Uterus (tissue), 4 donors: ENCODE results near the gene DNAL1. TPM values are rescaled to one million over a fixed set of nuclear protein-coding genes. Genes with fewer than 3 reads are reported as not detected.

Experiments used
- DNase-seq, 2 donors: peaks; one replicate each; pipeline ENCODE4 v3.0.0-alpha.2; 2019 to 2020
- H3K27ac ChIP-seq, 2 donors: fragments of 200-600 bp; sonication (generic); 1 replicate in 1 of 2; 2 replicates in 1 of 2; pipeline ENCODE4 v1.5.1; 2016 to 2018
- H3K27me3 ChIP-seq, 2 donors: fragments of 200-600 bp; sonication (generic); one replicate each; pipeline ENCODE4 v1.5.1; 2018 to 2019; ENCODE audit warnings: control low read depth in 1 of 2
- H3K36me3 ChIP-seq, 2 donors: fragments of 200-600 bp; sonication (generic); one replicate each; pipeline ENCODE4 v1.5.1; 2019; ENCODE audit warnings: control low read depth in 1 of 2
- H3K4me1 ChIP-seq, 2 donors: fragments of 200-600 bp; sonication (generic); one replicate each; pipeline ENCODE4 v1.5.1; 2018 to 2019; ENCODE audit warnings: control low read depth in 1 of 2
- H3K4me3 ChIP-seq, 2 donors: fragments of 200-600 bp; sonication (generic); 1 replicate in 1 of 2; 2 replicates in 1 of 2; pipeline ENCODE4 v1.5.1; 2018 to 2019; ENCODE audit warnings: mild to moderate bottlenecking in 1 of 2
- H3K9me3 ChIP-seq, 2 donors: fragments of 200-600 bp; sonication (generic); one replicate each; pipeline ENCODE4 v1.5.1; 2019; ENCODE audit warnings: control low read depth in 1 of 2
- CTCF ChIP-seq, 4 experiments: fragments of 200-600 bp in 2 of 4; fragments of 450-650 bp in 2 of 4; sonication (generic) in 2 of 4; IDR thresholded peaks; one replicate each; pipeline ENCODE4 v1.5.1; 2016 to 2019; ENCODE audit warnings: antibody characterized with exemption in 4 of 4, mild to moderate bottlenecking in 2 of 4, moderate library complexity in 1 of 4
- POLR2A ChIP-seq, 2 donors: fragments of 450-650 bp; IDR thresholded peaks; one replicate each; pipeline ENCODE4 v1.6.1; 2016; ENCODE audit warnings: antibody characterized with exemption in 2 of 2, mild to moderate bottlenecking in 1 of 2, moderate library complexity in 1 of 2
- intact Hi-C: fragments of 100-400 bp; cut with DNase I; formaldehyde crosslinking; loops from one replicate; pipeline ENCODE4 v1.15.1; 2023; ENCODE audit warnings: low total_unique reads
- total RNA-seq, 4 donors: library from RNA; depleted of rRNA in 3 of 4; stranded (reverse); fragments of >200 nt in 3 of 4; gene quantifications; one replicate each; pipeline versions ENCODE4 v1.1.0 to v1.2.4, GENCODE V29; 2014 to 2023
- donor health status: DM: yes; HTN: yes; CAD: no.

Gene DNAL1
- total RNA-seq, 4 donors from 2014 or later: 2.0 to 29.7 (median 23.3) TPM

- no peak for TF ChIP-seq POLR2A (IDR thresholded peaks at IDR 0.05)
- no peak for TF ChIP-seq CTCF (IDR thresholded peaks at IDR 0.05)
- Histone ChIP-seq H3K4me1 (peaks cover 11 to 25% of the 10 kb centered on the region in 2 donors), H3K9me3 (no peaks in the 10 kb centered on the region), H3K36me3 (no peaks in the 10 kb centered on the region), H3K27ac (peak overlapping the region; percentile 84 to 85), H3K4me3 (no peak overlapping the region), H3K27me3 (no peaks in the 10 kb centered on the region)
- intact Hi-C loops: loop anchor here (5.0 to 10.0 kb wide), 2 partner anchors 81 to 102 kb away; partner anchors contain the start of gene DNAL1
- DNase-seq: no peak
Observed at GRCh38 chr14:73725116-73726024, 80.6 kb downstream of the DNAL1 start.

- Histone ChIP-seq H3K4me3 (no peak overlapping the region), H3K27me3 (no peaks in the 10 kb centered on the region), H3K4me1 (peaks cover 11 to 25% of the 10 kb centered on the region in 2 donors), H3K27ac (peak overlapping the region; percentile 84 to 85), H3K9me3 (no peaks in the 10 kb centered on the region), H3K36me3 (no peaks in the 10 kb centered on the region)
- TF ChIP-seq CTCF (IDR thresholded peaks at IDR 0.05) (no peak), POLR2A (IDR thresholded peaks at IDR 0.05) (no peak)
- no peak for DNase-seq
- intact Hi-C loops: loop anchor here (5.0 to 10.0 kb wide), 2 partner anchors 81 to 101 kb away; partner anchors contain the start of gene DNAL1
Observed at GRCh38 chr14:73726025-73726961, 81.5 kb downstream of the DNAL1 start.

GRCh38 chr14:73727166-73727565 is 82.4 kb downstream of the DNAL1 start:
- Histone ChIP-seq H3K27ac (peak overlapping the region; percentile 84 to 85), H3K9me3 (no peaks in the 10 kb centered on the region), H3K4me1 (peaks cover 11 to 25% of the 10 kb centered on the region in 2 donors), H3K27me3 (no peaks in the 10 kb centered on the region), H3K4me3 (no peak overlapping the region), H3K36me3 (no peaks in the 10 kb centered on the region)
- intact Hi-C loops: loop anchor here (5.0 to 10.0 kb wide), 2 partner anchors 82 to 100 kb away; partner anchors contain the start of gene DNAL1
- no peak for DNase-seq
- TF ChIP-seq CTCF (IDR thresholded peaks at IDR 0.05) (no peak), POLR2A (IDR thresholded peaks at IDR 0.05) (no peak)

- DNase-seq: peak; percentile 85
- no peaks in the 10 kb centered on the region for H3K36me3 ChIP-seq
- no peaks in the 10 kb centered on the region for H3K9me3 ChIP-seq
- TF ChIP-seq POLR2A (IDR thresholded peaks at IDR 0.05): peak in 1 of 2 donors; percentile 11
- peak; percentile 95 to 97 (median 96) for TF ChIP-seq CTCF (IDR thresholded peaks at IDR 0.05)
- no peaks in the 10 kb centered on the region for H3K27me3 ChIP-seq
- H3K27ac ChIP-seq: peak overlapping the region; percentile 68 to 85
- intact Hi-C loops: loop anchor here (5.0 to 10.0 kb wide), 2 partner anchors 84 to 98 kb away; partner anchors contain the start of gene DNAL1
- no peak overlapping the region for H3K4me3 ChIP-seq
- H3K4me1 ChIP-seq: peaks cover 11 to 25% of the 10 kb centered on the region in 2 donors
Observed at GRCh38 chr14:73728717-73729330, 84.0 kb downstream of the DNAL1 start.
